ENCODE measurements around the gene ROBO1. TPM values are rescaled to one million over a fixed set of nuclear protein-coding genes. Genes with fewer than 3 reads are reported as not detected.

ROBO1 gene
- total RNA-seq, 2 experiments from 2014 or later: 0.36 to 0.69 TPM

GRCh38 chr3:78969483-78969882 is 798.3 kb downstream of the ROBO1 start:
- DNase-seq (no peak), ATAC-seq (ENCODE audit: poor library complexity) (no peak)
- Mint-ChIP-seq H3K27me3 (no peaks in the 10 kb centered on the region), H3K27ac (no peak overlapping the region), H3K36me3 (ENCODE audit: low read depth) (no peaks in the 10 kb centered on the region), H3K9me3 (peaks cover 2% of the 10 kb centered on the region), H3K4me1 (ENCODE audit: low read depth) (no peaks in the 10 kb centered on the region), H3K4me3 (no peak overlapping the region)
- Histone ChIP-seq H3K27me3 (ENCODE audit: control insufficient read depth in 1 of 2, insufficient read depth in 2 of 2, low read length in 2 of 2) (no peaks in the 10 kb centered on the region), H3K4me1 (ENCODE audit: insufficient read depth, low read length) (no peaks in the 10 kb centered on the region), H3K27ac (ENCODE audit: low read depth in 1 of 2, low read length in 2 of 2) (no peak overlapping the region), H3K4me3 (ENCODE audit: low read length) (no peak overlapping the region), H3K9me3 (ENCODE audit: control insufficient read depth in 1 of 2, insufficient read depth in 1 of 2, low read length in 2 of 2) (peaks cover 3 to 14% of the 10 kb centered on the region in 2 experiments), H3K36me3 (ENCODE audit: insufficient read depth, low read length) (no peaks in the 10 kb centered on the region)
- TF ChIP-seq CTCF (IDR thresholded peaks at IDR 0.05): no peak
- ChIA-PET POLR2A (no interaction called here), CTCF (no interaction called here)
- intact Hi-C loops (cut with DNase I, micrococcal nuclease): no loop called here

- H3K36me3 ChIP-seq (ENCODE audit: insufficient read depth, low read length): no peaks in the 10 kb centered on the region
- no peak overlapping the region for H3K27ac Mint-ChIP-seq
- ChIA-PET POLR2A (no interaction called here), CTCF (no interaction called here)
- TF ChIP-seq CTCF (IDR thresholded peaks at IDR 0.05): no peak
- H3K27me3 ChIP-seq (ENCODE audit: control insufficient read depth in 1 of 2, insufficient read depth in 2 of 2, low read length in 2 of 2): no peaks in the 10 kb centered on the region
- ATAC-seq (ENCODE audit: poor library complexity) (no peak), DNase-seq (no peak)
- no peak overlapping the region for H3K27ac ChIP-seq (ENCODE audit: low read depth in 1 of 2, low read length in 2 of 2)
- H3K27me3 Mint-ChIP-seq: no peaks in the 10 kb centered on the region
- H3K9me3 ChIP-seq (ENCODE audit: control insufficient read depth in 1 of 2, insufficient read depth in 1 of 2, low read length in 2 of 2): peaks cover 0 to 21% of the 10 kb centered on the region in 2 experiments
- peaks cover 2% of the 10 kb centered on the region for H3K9me3 Mint-ChIP-seq
- no peaks in the 10 kb centered on the region for H3K4me1 Mint-ChIP-seq (ENCODE audit: low read depth)
- intact Hi-C loops (cut with DNase I, micrococcal nuclease): no loop called here
- no peaks in the 10 kb centered on the region for H3K36me3 Mint-ChIP-seq (ENCODE audit: low read depth)
- H3K4me1 ChIP-seq (ENCODE audit: insufficient read depth, low read length): no peaks in the 10 kb centered on the region
- H3K4me3 ChIP-seq (ENCODE audit: low read length): no peak overlapping the region
- no peak overlapping the region for H3K4me3 Mint-ChIP-seq
Measured at GRCh38 chr3:78967061-78967460, 800.7 kb downstream of the ROBO1 start.

- H3K4me3 Mint-ChIP-seq: no peak overlapping the region
- Histone ChIP-seq H3K27ac (ENCODE audit: low read depth in 1 of 2, low read length in 2 of 2) (no peak overlapping the region), H3K27me3 (ENCODE audit: control insufficient read depth in 1 of 2, insufficient read depth in 2 of 2, low read length in 2 of 2) (no peaks in the 10 kb centered on the region), H3K36me3 (ENCODE audit: insufficient read depth, low read length) (no peaks in the 10 kb centered on the region), H3K9me3 (ENCODE audit: control insufficient read depth in 1 of 2, insufficient read depth in 1 of 2, low read length in 2 of 2) (peaks cover 0 to 17% of the 10 kb centered on the region in 2 experiments), H3K4me3 (ENCODE audit: low read length) (no peak overlapping the region), H3K4me1 (ENCODE audit: insufficient read depth, low read length) (no peaks in the 10 kb centered on the region)
- TF ChIP-seq CTCF (IDR thresholded peaks at IDR 0.05): no peak
- ATAC-seq (ENCODE audit: poor library complexity): no peak
- CTCF ChIA-PET: no interaction called here
- H3K9me3 Mint-ChIP-seq: peaks cover 2% of the 10 kb centered on the region
- H3K4me1 Mint-ChIP-seq (ENCODE audit: low read depth): no peaks in the 10 kb centered on the region
- no peaks in the 10 kb centered on the region for H3K36me3 Mint-ChIP-seq (ENCODE audit: low read depth)
- H3K27me3 Mint-ChIP-seq: no peaks in the 10 kb centered on the region
- no peak overlapping the region for H3K27ac Mint-ChIP-seq
- POLR2A ChIA-PET: no interaction called here
- intact Hi-C loops (cut with DNase I, micrococcal nuclease): no loop called here
- DNase-seq: no peak
Measured at GRCh38 chr3:78963771-78964170, 804.0 kb downstream of the ROBO1 start.

Data from CD4-positive, alpha-beta T cell (primary cell).